IMR-90 (cell line): Measurements from ENCODE around the gene PNCK.

Source experiments
- BHLHE40 ChIP-seq: fragments of 150-350 bp; IDR thresholded peaks from 2 replicates; pipeline ENCODE4 v1.6.1; 2016; ENCODE audit warnings: mild to moderate bottlenecking, low read depth, low read length
- CTCF ChIP-seq: conservative IDR thresholded peaks from 2 replicates; pipeline ENCODE4 v1.5.1; 2012; ENCODE audit warnings: mild to moderate bottlenecking, low read depth, low read length, improper control_type of control experiment
- MAFK ChIP-seq: IDR thresholded peaks from 2 replicates; pipeline ENCODE4 v1.6.1; 2012; ENCODE audit warnings: low read depth, low read length, improper control_type of control experiment
- MAZ ChIP-seq: IDR thresholded peaks from 2 replicates; pipeline ENCODE4 v1.6.1; 2012; ENCODE audit warnings: low read depth, mild to moderate bottlenecking, low read length, improper control_type of control experiment, moderate library complexity, borderline replicate concordance
- MXI1 ChIP-seq: IDR thresholded peaks from 2 replicates; pipeline ENCODE4 v1.6.1; 2012; ENCODE audit warnings: low read depth, mild to moderate bottlenecking, low read length, moderate library complexity, borderline replicate concordance
- POLR2A ChIP-seq: IDR thresholded peaks from 2 replicates; pipeline ENCODE4 v1.6.1; 2012; ENCODE audit warnings: mild to moderate bottlenecking, low read depth, low read length
- RCOR1 ChIP-seq: IDR thresholded peaks from 2 replicates; pipeline ENCODE4 v1.6.1; 2012; ENCODE audit warnings: mild to moderate bottlenecking, low read length, improper control_type of control experiment; ENCODE audit not compliant: insufficient replicate concordance
- RFX5 ChIP-seq: IDR thresholded peaks from 2 replicates; pipeline ENCODE4 v1.8.0; 2012; ENCODE audit warnings: low read depth, mild to moderate bottlenecking, low read length, moderate library complexity
- USF2 ChIP-seq: fragments of 150-350 bp; IDR thresholded peaks from 2 replicates; pipeline ENCODE4 v1.6.1; 2017; ENCODE audit warnings: mild to moderate bottlenecking, antibody characterized with exemption, low read length, low read depth

- no peak for TF ChIP-seq USF2
- no peak for TF ChIP-seq MXI1
- TF ChIP-seq CTCF = 0 out of 2 replicates have a peak, but pooled peaks have one; percentile 14
- no peak for TF ChIP-seq MAZ
- no peak for TF ChIP-seq BHLHE40
- no peak for TF ChIP-seq MAFK
- TF ChIP-seq RFX5 = no peak
- no peak for TF ChIP-seq POLR2A
- no peak for TF ChIP-seq RCOR1
Observed at GRCh38 chrX:153651540-153652079, 22.0 kb downstream of the PNCK start.
